Fibroblast of skin of abdomen (primary cell): ENCODE measurements around the gene LYRM2.

Experiments used
- DNase-seq: peaks from one replicate; pipeline ENCODE4 v3.0.0-alpha.2; 2013

Gene LYRM2

DNA sequence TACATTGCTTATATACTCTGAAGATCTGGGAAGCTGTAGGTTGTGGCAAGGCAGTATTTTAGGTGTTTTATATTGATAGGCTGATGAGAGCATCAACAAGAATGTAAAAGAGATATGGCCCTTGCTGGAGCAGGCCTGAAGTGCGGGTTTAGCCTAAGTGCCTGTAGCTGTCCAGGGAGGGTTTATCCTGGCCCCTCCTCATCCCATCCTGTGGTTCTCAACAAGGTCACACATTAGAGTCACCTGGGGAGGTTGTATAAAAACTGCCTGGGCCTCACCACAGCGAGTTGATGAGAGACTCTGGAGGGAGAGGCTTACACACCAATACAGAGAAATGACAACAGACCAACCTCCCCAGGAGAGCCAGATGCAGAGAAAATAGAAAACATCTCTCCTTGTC lies 48.4 kb downstream of the LYRM2 start:
- DNase-seq: no peak

DNA sequence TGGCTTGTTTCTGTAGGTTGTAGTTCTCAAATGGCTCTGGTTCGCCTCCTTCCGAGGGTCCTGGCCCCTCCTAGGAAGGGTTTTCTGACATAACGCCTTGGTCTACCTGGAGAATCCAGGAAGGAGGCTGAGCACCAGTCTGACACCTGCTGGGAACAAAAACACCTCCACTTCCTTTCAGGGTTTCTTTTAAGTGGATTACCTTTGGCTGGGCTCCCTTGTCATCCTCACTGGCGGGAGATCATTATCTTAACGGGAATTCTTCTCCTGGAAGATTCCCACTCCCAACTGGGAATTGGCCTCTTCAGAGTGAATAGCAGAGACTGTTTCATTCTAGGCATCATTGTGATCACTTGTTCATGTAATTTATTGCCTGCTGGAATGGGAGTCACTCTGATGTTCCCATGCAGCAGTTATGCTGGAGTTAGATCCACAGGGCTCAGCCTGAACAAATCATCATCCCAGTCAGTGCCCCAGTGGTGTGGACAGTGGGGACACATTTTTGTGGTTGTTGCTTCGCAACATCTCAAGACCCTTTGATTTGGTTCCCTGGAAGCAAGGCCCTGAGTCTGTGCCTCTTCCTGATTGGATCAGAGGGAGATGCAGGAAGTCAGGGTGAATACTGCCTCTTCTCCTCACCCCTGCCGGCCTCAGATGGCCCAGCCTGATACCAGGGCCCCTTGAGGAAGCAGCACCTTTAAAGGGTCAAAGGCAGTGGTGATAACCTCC lies 49.1 kb downstream of the LYRM2 start:
- DNase-seq: no peak

DNA sequence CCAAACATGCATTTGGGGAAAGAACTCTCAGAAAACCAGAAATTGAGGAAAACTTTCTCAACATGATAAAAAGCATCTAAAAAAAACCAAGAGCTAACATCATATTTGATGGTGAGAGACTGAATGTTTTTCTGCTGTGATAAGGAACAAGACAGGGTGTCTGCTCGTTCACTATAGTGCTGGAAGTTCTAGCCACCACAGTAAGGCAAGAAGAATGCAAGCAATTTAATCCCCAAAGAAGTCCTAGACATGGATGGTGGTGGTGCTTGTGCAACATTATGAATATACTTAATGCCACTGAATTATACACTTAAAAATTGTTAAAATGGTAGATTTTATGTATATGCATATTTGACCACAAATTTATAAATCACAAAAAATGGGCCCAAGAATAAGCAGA lies 53.4 kb downstream of the LYRM2 start:
- peak; percentile 20 for DNase-seq

DNA sequence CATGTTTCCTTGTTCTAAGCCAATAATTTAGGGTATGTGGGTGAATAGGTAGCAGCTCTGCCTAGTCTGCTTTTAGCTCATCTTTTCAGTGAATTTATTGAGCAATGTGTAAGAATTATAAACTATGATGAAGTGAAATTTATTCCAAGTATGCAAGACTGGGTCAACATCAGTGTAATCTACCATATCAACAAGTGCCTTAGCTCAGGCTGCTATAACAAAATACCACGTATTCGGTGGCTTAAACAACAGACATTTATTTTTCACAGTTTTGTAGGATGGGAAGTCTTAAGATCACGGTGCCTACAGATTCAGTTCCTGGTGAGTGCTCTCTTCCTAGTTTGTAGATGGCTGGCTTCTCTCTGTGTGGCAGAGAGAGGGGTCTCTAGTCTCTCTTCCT lies 54.0 kb downstream of the LYRM2 start:
- no peak for DNase-seq

DNA sequence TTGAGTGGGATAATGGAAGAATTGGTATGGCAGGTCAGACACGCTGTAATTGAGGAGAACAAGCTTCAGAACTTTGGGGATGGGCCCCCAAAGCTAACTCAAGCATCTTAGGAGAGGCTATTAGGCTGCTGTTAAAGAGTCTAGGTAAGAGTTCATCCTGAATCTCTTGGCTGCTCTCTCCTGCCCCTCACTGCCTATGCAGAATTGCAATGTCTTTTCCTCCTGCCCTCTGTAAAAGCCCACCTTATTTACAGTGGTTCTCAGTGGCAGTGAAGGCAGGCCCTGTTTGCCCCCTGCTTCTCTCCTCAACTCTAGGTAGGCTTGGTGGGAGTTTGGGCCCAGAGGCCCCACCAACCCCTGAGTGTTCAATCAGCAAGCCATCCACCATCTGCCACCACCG lies 55.0 kb downstream of the LYRM2 start:
- DNase-seq: no peak

DNA sequence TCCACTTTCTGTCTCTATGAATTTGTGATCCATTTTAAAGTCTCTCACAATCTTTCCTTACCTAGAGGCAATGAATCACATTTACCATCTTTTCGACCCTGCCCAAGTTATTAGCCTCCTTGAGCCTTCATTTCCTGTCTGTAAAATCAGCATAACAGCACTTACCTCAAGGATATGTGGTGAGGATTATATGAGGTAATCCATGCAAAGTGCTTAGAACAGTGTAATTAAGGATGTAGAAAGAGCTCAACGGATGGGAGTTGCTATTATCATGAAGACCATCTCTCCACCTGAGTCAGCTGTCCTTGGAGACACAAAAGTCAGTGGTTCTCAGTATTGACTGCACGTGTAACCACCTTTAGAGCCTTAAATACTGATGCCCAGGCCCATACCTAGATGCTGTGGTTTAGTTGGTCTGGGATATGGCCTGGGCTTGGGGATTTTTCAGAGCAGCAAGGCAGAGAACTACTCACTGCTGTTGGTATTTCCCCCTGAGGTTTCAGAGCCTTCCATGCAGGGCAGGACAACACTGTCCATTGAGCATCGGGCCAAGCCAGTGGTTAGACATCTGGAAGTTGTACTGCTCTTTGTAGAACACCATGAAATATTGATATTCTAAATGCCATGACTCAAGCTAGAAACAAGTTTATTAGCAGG lies 55.8 kb downstream of the LYRM2 start:
- no peak for DNase-seq

DNA sequence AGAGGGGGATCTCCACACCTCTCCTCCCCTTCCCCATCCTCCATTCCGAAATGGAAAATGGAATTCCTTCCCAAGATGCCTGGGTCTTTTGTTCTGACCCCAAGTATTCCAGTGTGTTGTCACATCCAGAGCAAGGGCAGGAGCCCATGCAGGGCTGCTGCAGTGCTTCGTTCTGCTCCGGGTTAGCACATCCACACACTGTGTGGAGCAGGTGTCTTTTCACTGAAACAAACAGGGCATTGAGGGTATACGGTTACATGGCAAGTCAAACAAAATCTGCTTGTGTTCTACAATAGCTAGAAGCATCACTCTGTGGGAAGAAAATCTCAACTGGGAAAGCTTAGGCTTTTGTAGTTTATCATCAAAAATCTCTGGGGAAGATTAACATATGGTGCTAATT lies 56.9 kb downstream of the LYRM2 start:
- no peak for DNase-seq

DNA sequence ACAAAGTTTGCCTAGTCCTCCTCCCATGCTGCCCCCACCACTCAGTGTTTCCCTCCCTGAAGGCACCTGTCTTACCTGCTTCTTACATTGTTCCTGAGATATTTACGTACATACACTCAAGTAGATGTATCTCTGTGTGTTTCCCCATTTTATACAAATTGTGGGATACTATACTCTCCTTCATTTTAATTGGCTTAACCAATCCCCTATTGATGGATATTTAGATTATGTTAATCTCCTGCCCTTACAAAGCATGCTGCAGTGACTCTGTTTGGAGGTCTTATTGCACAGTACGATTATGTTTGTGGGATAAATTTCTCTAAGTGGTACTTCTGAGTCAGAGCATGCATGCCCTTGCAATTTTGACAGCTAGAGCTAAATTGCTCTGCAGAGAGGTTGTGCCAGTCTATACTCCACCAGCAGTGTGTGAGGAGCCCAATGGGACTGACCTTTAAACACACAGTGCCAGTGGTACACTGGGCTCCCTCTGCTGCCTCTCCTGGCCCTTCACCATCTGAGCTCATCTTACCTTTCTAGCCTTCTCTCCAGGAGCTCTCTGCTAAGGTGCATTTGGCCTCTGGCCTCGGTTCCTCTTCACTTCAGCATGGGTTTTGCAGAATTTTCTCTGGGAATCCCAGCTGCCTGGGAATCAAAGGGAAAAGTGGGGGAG lies 57.4 kb downstream of the LYRM2 start:
- no peak for DNase-seq

DNA sequence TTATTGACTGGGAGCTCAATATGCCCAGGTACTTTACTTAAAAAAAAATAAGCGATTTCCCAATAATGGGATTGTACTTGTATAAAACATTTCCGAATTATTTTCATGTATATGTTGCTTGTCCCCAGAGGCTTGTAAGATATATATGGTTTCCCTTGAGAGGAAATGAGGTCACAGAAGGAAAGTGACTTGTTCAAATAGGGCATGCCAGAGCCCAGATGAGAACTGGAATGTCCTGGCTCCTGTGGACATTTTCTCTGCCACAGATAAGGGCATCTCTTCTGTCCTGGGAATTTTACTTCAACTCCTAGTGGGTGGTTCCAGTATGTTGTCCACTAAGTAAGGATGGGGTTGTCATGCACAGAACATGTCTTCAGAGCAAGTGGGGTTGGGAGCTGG lies 63.0 kb downstream of the LYRM2 start:
- DNase-seq: no peak

DNA sequence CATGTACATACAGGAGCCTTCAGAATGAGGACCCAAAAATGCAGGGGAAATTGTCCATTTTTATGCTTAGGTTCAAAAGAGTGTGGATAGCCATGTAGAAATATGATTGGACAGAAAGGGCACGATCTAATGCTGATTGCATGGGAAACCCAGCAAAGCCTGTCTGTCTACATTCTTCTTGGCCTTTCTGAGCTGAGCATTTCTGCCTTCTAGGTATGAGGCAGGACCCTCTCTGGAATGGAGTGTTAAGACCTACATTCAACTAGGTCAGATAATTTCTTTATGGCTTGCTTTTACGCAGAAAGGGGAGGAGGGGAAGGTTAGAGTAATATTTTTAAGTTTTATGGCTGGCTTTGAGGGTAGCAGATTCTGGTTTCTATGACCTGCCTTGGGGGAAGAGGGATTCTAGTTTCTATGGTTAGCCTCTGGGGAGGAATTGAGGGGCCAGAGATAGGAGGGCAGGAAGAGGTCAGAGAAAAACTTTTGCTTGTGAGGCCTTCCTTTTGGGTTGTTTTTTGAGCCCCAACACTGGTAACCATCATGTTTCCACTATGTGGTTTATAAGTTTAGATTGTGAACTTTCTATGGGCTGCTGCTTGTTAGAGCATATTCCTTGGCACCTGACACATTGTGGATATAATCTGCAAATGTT lies 63.5 kb downstream of the LYRM2 start:
- DNase-seq: no peak

DNA sequence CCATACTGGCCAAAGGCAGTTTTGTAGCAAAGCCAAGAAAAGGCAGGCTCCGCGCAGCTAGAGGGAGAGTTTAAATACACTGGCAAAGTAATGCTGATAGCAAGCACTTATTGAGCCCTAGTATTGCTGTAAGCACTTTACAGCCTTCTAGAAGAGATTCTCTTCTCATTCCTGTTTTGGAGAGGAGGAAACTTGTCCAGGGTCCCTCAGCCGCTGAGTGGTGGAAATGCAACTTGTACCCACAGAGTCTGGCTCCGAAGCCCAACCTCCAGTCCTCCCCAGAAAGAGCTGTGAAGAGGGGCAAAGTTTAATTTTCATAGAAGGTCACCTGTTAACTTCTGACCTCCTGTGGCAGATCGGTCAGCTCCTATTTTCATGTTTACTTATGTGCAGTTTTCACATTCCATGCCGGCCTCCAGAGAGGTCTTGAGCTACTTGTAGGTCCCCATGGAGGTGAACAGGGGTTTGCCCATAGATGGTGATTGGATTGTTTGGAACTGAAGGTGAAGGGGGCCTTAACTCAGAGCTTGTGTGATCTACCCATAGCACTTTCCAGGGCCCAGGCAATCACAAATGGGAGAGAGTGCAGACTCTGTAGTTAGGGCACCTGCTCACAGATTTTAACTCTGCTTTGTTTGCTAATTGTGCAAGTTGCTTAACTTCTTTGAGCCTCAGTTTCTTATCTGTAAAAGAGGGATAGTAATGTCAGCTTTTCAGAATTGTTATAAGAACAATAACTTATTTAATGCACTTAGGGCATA lies 70.7 kb downstream of the LYRM2 start:
- no peak for DNase-seq

DNA sequence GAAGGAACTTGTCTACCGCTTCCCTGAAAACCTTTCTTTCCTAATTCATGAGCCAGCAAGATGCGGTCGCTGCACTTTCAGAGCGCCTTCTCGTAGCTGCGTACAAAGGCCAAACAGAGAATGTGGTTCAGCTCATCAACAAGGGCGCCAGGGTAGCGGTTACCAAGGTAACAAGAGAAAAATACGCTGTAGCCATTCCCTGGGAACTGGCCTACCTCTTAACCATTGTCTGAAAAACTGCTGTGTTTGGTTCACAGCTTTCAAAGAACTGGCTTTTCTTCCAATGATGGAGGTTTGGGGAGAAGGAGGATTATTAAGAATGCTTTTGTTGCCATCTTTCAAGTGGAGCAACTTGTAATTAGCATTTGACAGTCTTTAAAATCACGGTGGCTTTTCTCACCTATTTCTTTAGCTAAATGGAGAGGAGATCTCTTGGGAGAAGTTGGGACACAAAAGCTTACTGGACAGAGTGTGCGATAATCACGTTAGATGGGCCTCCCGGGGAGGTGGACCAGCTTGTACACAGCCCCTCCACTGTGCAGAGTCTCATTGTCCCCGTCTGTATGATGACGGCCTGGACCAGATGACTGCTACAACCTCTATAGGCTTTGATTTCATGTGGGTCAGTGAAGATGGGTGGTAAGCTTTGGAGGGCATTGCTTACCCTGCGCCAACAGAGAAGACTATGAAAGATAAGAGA lies 71.5 kb downstream of the LYRM2 start:
- DNase-seq: no peak

DNA sequence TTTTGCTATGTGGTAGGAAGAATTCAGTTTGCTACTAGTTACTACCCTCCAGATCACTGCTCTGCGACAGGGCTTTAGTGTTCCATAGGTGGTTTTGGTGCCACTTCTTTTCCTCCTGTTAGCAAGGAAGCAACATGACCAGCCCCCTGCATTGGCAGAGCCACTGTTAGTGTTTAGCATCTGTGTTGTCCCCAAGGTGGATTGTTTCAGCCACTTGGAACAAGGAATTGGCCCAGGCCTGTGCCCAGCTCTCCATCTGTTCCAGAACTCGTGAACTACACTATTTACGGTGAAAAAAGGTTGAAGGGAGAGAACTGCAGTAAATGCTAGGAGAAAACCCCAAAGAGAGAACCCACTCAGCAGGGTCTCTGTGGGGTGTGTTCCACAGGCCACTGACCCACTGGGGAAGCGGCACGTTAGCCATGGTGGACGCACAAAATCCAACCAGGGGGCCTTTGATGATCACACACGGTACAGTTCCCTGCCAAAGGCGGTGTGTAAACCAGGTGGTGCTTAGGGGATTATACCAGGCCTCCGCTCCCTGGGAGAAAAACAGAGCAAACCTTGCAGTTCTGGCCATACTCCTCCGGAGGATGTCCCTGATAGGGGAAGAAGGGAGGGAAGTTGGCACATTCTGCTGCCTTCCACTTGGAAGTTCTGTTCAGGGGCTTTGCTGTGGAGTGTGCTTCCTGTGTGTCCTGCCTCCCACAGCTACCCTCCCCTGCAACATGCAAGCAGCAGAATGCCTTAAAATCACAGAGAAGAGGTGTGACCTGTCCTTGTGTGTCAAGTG lies 72.3 kb downstream of the LYRM2 start:
- DNase-seq: no peak

DNA sequence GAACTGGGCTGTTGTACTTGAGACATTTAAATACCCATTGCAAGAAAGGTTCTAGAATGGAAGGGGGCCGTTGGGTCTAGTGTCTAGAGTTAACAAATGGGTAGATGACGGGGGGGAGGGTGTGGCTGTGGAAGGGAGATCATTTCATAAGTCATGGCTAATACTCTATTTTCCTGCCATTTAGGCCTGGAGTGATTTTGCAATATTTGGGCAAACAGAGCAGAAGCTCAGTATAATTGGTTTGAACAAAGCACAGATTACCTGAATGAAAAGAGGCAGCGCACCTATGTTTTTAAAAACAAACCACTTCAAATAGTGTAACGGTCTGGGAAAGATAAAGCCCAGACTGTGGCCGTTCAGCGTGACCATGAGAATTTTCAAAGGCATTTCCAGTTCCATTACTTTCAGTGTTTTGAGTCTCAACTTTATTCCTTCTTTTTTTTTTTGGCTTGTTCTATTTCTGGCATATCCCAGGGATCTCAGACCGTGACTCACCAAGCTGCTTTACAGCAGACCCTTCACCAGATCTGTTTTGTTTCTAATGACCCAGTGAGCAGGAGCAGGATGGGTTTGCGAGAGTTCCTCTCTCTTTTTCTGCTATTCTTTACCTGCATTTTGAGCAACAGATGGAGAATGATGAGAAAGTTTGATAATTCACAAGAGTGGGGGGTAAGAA lies 73.7 kb downstream of the LYRM2 start:
- peak; percentile 5 for DNase-seq

DNA sequence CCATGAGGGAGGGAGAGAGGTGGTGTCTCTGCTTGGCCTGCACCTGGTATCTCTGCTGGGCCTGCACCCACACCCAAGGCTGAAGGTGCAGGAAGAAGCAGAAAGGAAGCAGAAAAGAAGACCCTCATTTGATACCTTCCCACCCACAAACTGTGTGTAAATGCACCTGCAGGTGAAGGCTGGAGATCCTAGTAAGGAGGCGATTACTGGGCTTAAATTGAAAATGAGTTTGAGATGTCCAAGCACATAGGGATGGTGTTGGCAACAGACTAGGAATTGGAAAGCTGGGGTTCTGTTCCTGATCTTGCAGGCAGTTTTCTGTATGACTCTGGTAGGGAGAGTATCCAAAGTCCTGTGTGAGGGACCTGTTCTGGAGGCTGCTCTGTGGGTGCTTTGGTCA lies 74.7 kb downstream of the LYRM2 start:
- no peak for DNase-seq

DNA sequence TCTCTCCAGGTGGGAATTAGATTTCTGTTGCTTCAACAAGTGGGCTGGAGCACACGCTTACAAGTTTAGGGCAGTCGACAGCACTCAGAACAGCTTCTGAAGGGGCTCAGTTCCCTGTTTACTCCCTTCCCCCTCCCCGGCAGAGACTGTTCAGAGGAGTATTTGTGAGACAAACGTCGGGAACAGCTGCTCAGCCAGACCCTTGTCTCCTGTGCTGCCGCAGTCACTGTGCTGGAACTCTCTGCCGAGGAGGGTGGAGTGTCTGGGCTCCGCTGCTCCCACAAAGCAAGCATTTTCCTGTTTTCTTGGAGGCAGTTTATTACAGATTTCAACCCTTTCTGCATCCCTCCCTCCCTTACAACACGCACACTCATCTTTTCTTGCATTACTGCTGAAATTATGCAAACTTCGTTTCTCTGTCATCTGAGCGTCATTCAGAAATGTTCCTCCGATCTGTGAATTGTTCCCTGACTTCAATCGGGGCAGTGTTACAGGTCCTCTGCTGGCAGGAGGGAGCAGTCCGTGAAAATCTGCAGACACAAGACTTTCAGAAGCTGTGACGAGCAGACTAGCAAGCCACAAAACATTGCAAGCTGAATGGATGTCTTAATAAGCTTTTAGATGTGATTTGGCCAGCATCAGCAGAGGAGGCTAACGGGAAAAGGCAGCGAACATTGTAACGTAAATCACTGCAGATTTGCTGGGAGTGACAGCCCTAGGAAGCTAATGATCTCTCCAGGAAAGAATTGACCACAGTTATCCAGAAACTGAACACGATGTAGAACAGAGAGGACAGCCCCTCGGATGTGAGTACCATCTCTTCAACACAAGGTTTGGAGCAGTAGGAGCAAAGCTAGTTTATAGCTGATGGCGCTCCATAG lies 76.2 kb downstream of the LYRM2 start:
- DNase-seq: peak; percentile 10

DNA sequence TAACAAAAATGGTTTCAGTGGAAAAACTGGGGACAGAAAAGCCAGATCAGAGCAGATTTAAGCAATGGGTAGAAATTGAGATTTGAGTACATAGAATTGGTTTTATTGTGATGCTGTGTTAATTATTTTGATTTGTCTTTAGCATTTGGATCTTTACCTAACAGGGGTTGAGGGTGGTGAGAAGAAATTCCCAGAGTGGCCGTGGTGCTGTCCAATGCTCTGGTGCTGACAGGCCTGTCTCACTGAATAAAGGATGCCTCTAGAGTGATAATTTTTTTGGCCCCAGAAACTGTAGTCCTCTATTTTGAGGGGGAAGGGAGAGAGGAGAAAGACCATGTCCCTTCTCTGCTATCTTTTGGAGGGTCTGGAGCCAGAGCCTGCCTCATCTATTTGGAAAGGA lies 79.1 kb downstream of the LYRM2 start:
- no peak for DNase-seq

DNA sequence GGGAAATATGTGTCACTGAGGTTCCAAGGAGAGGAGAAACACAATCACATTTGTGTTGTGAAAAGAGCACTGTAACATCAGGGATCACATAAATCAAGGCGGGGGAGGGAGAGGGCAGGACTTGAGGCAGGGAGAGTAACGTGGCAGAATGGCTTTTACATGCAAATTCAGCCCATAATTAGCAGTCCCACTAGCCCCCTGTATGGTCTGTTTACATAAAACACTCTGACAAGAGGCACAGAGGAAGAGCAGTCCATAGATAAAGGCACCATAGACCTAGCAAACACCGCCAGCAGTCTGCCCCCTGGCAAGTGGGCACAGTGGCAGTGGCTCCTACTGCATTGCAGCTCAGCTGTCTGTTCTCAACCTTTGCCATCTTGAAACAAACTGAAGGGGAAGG lies 82.7 kb downstream of the LYRM2 start:
- DNase-seq: no peak

DNA sequence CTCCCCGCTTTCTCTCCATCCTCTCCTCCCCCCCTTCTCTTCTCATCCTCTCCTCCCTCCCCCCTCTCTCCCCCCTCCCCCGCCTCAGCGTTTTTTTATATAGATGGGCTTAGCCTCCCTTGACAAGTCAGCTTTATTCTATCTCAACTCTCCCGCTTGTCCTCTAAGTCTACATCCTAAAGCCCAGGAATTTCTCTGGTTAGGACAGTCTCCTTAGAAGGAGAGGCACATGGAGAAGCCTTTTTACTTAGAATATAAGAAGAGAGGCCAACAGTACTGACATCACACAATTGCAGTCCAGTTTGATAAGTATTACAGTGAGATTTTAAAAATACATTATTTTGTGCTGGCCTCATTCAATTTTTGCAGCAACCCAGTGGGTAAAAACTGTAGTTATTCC lies 83.5 kb downstream of the LYRM2 start:
- DNase-seq: no peak

DNA sequence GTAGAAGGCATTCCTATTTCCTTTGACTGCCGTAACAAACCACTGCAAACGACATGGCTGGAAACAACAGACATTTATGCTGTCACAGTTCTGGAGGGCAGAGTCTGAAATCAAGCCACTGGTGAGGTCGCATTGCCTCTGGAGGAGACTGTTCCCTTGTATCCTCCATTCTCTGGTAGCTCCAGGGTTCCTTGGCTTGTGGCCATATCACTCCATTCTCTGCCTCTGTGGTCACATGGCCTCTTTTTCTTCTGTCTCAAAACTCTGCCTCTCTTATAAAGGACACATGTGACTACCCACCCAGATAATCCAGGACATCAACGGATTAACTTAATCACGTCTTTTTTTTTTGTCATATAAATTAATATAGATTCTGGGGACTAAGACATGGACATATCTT lies 84.4 kb downstream of the LYRM2 start:
- DNase-seq: no peak
